GM18867 (cell line): ENCODE results near the gene BRI3.

Experiments
- ATAC-seq: cut with Tn5 transposase; IDR thresholded peaks from one replicate; pipeline ENCODE4 v1.9.1; 2021; ENCODE audit warnings: mild to moderate bottlenecking, moderate library complexity; ENCODE audit not compliant: unreplicated experiment

The BRI3 gene

GRCh38 chr7:98285157-98286092 is 3.9 kb downstream of the BRI3 start:
- no peak for ATAC-seq

- ATAC-seq = no peak
Measured at GRCh38 chr7:98286093-98286539, 4.6 kb downstream of the BRI3 start.

- no peak for ATAC-seq
Measured at GRCh38 chr7:98286701-98287485, 5.4 kb downstream of the BRI3 start.

GRCh38 chr7:98287486-98287959 is 6.0 kb downstream of the BRI3 start:
- no peak for ATAC-seq

- no peak for ATAC-seq
Measured at GRCh38 chr7:98288064-98288823, 6.8 kb downstream of the BRI3 start.

GRCh38 chr7:98289333-98289875 is 7.9 kb downstream of the BRI3 start:
- ATAC-seq = no peak

GRCh38 chr7:98291717-98292116 is 10.2 kb downstream of the BRI3 start:
- no peak for ATAC-seq

GRCh38 chr7:98293265-98293664 is 11.8 kb downstream of the BRI3 start:
- ATAC-seq = no peak

- ATAC-seq = no peak
Measured at GRCh38 chr7:98293746-98294145, 12.3 kb downstream of the BRI3 start.

GRCh38 chr7:98294326-98294725 is 12.8 kb downstream of the BRI3 start:
- ATAC-seq = no peak

GRCh38 chr7:98294798-98295382 is 13.4 kb downstream of the BRI3 start:
- peak; percentile 74 for ATAC-seq

GRCh38 chr7:98295467-98296192 is 14.1 kb downstream of the BRI3 start:
- ATAC-seq = no peak

GRCh38 chr7:98296833-98297232 is 15.3 kb downstream of the BRI3 start:
- no peak for ATAC-seq

- no peak for ATAC-seq
Measured at GRCh38 chr7:98297626-98298286, 16.3 kb downstream of the BRI3 start.

GRCh38 chr7:98300595-98301372 is 19.3 kb downstream of the BRI3 start:
- ATAC-seq = no peak

GRCh38 chr7:98301693-98302470 is 20.4 kb downstream of the BRI3 start:
- ATAC-seq = no peak

GRCh38 chr7:98303176-98303865 is 21.8 kb downstream of the BRI3 start:
- no peak for ATAC-seq
